Dendritic cell treated with granulocyte-macrophage colony-stimulating factor and Interleukin-4, amounts not matched to agents 40 ng/mL and 50 ng/mL, for 4 days (primary cell): ENCODE results near the gene ST6GALNAC5.

Experiments
- H3K27ac Mint-ChIP-seq: one replicate; pipeline ENCODE4 v1.8.0; 2022; ENCODE audit warnings: mild to moderate bottlenecking, mixed read lengths
- H3K27me3 Mint-ChIP-seq: one replicate; pipeline ENCODE4 v1.8.0; 2022; ENCODE audit warnings: mild to moderate bottlenecking, mixed read lengths
- H3K36me3 Mint-ChIP-seq: one replicate; pipeline ENCODE4 v1.8.0; 2022; ENCODE audit warnings: low read depth, mixed read lengths
- H3K4me1 Mint-ChIP-seq: one replicate; pipeline ENCODE4 v1.8.0; 2022; ENCODE audit warnings: low read depth, mixed read lengths
- H3K4me3 Mint-ChIP-seq: one replicate; pipeline ENCODE4 v1.8.0; 2022; ENCODE audit warnings: mild to moderate bottlenecking, moderate library complexity, mixed read lengths
- H3K9me3 Mint-ChIP-seq: one replicate; pipeline ENCODE4 v1.8.0; 2022; ENCODE audit warnings: mixed read lengths
- intact Hi-C: fragments of 100-400 bp; cut with micrococcal nuclease; formaldehyde crosslinking; loops from one replicate; pipeline ENCODE4 v1.15.0; 2022

ST6GALNAC5 gene

GRCh38 chr1:77044133-77044849 lies 177.0 kb downstream of the ST6GALNAC5 start:
- no peak overlapping the region for H3K4me3 Mint-ChIP-seq
- H3K9me3 Mint-ChIP-seq: no peaks in the 10 kb centered on the region
- peaks cover 27% of the 10 kb centered on the region for H3K4me1 Mint-ChIP-seq
- no peak overlapping the region for H3K27ac Mint-ChIP-seq
- H3K36me3 Mint-ChIP-seq: no peaks in the 10 kb centered on the region
- intact Hi-C loops: no loop called here
- no peaks in the 10 kb centered on the region for H3K27me3 Mint-ChIP-seq

DNA sequence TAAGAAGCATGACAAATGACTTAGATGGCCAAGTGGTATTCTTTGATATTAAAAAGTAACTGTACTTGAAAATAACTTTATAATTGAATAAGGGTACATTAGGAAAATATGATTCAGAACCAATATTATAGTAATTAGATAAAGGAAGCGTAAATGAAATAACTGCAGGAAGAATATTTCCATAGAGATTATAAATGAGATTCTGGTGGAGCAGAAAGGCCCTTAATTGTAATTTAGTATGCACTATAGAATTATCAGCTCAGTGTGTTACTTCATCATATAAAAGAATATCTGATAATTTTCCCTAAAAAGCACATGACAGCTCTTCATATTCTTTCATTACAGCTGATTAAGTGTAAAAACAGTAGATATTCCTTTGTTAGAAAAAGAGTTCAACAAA lies 180.3 kb downstream of the ST6GALNAC5 start:
- H3K9me3 Mint-ChIP-seq: no peaks in the 10 kb centered on the region
- intact Hi-C loops: no loop called here
- H3K4me1 Mint-ChIP-seq: peaks cover 21% of the 10 kb centered on the region
- no peaks in the 10 kb centered on the region for H3K27me3 Mint-ChIP-seq
- no peaks in the 10 kb centered on the region for H3K36me3 Mint-ChIP-seq
- H3K4me3 Mint-ChIP-seq: no peak overlapping the region
- no peak overlapping the region for H3K27ac Mint-ChIP-seq

- peaks cover 21% of the 10 kb centered on the region for H3K4me1 Mint-ChIP-seq
- no peaks in the 10 kb centered on the region for H3K9me3 Mint-ChIP-seq
- H3K36me3 Mint-ChIP-seq: no peaks in the 10 kb centered on the region
- no peaks in the 10 kb centered on the region for H3K27me3 Mint-ChIP-seq
- no peak overlapping the region for H3K4me3 Mint-ChIP-seq
- intact Hi-C loops: no loop called here
- H3K27ac Mint-ChIP-seq: no peak overlapping the region
These were observed 180.8 kb downstream of the ST6GALNAC5 start for GRCh38 chr1:77047978-77048614.

DNA sequence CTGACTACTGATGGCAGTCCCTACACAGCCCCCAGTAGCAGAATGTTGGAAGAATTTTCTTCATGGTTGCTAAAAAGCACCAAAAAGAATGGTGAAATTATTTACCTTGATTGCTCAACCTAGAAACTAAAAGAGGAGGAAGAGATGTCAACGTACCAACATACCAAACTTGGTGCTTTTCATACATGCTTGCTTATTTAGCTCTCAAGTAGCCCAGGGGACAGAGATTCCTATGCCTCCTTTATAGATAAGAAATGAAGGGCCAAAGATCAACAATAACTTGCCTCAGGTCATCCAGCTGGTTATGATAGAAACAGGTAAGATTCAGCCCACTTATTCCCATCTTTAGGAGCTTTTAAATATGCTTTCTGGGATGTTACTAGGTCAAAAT lies 181.3 kb downstream of the ST6GALNAC5 start:
- no peaks in the 10 kb centered on the region for H3K9me3 Mint-ChIP-seq
- H3K27ac Mint-ChIP-seq: no peak overlapping the region
- intact Hi-C loops: no loop called here
- H3K4me1 Mint-ChIP-seq: peaks cover 21% of the 10 kb centered on the region
- H3K27me3 Mint-ChIP-seq: no peaks in the 10 kb centered on the region
- H3K36me3 Mint-ChIP-seq: no peaks in the 10 kb centered on the region
- H3K4me3 Mint-ChIP-seq: no peak overlapping the region

- no peaks in the 10 kb centered on the region for H3K27me3 Mint-ChIP-seq
- no peak overlapping the region for H3K4me3 Mint-ChIP-seq
- H3K36me3 Mint-ChIP-seq: no peaks in the 10 kb centered on the region
- intact Hi-C loops: no loop called here
- H3K9me3 Mint-ChIP-seq: no peaks in the 10 kb centered on the region
- peaks cover 13% of the 10 kb centered on the region for H3K4me1 Mint-ChIP-seq
- H3K27ac Mint-ChIP-seq: no peak overlapping the region
These were observed 184.1 kb downstream of the ST6GALNAC5 start for GRCh38 chr1:77051425-77051824.

GRCh38 chr1:77056525-77056924 lies 189.2 kb downstream of the ST6GALNAC5 start:
- intact Hi-C loops: no loop called here
- no peak overlapping the region for H3K27ac Mint-ChIP-seq
- no peak overlapping the region for H3K4me3 Mint-ChIP-seq
- H3K4me1 Mint-ChIP-seq: peaks cover 6% of the 10 kb centered on the region
- H3K9me3 Mint-ChIP-seq: no peaks in the 10 kb centered on the region
- H3K36me3 Mint-ChIP-seq: no peaks in the 10 kb centered on the region
- peaks cover 2% of the 10 kb centered on the region for H3K27me3 Mint-ChIP-seq

DNA sequence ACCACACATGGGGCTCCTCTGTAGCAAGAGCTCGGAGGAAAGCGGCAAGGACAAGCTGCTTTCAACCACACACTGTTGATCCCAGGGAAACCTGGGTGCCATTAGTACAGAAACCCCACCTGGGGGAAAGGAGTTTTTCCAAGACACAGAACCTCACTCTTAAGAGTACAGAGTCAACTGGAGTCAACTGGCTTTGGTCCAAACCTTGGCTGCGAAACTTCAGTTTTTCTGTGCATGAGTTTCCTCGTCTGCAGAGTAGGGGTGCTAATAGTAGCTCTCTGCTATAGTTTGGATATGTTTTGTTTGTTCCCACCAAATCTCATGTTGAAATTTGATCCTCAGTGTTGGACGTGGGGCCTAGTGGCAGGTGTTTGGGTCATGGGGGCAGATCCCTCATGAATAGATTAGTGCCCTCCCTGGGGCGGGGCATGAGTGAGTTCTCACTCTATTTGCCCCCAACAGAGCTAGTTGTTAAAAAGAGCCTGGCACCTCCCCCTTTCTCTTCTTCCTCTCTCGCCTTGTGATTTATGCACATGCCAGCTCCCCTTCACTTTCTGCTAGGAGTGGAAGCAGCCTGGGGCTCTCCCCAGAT lies 190.8 kb downstream of the ST6GALNAC5 start:
- Mint-ChIP-seq H3K27ac (no peak overlapping the region), H3K4me3 (no peak overlapping the region), H3K27me3 (peaks cover 2% of the 10 kb centered on the region), H3K9me3 (no peaks in the 10 kb centered on the region), H3K4me1 (peaks cover 6% of the 10 kb centered on the region), H3K36me3 (no peaks in the 10 kb centered on the region)
- intact Hi-C loops: no loop called here

DNA sequence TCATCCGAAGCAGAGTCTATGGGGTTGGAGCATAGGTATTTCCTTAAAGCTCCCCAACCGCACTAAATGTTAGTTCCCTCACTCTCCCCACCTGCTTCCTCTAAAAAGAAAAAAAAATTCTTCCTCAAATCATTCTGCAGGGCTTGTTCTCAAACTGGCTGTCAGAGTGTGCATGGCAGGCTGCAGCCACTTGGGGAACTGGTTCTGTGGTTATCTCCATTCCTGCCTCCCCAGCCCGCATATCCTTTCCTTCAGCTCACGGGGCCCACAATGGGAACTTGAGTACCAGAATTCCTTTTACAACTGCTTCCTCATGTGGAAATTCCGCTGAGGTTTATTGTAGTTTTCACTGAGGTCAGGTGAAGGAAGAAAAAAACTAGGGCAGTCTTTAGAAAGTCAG lies 192.7 kb downstream of the ST6GALNAC5 start:
- no peaks in the 10 kb centered on the region for H3K36me3 Mint-ChIP-seq
- H3K27ac Mint-ChIP-seq: no peak overlapping the region
- intact Hi-C loops: no loop called here
- H3K9me3 Mint-ChIP-seq: no peaks in the 10 kb centered on the region
- H3K4me3 Mint-ChIP-seq: no peak overlapping the region
- peaks cover 5% of the 10 kb centered on the region for H3K27me3 Mint-ChIP-seq
- H3K4me1 Mint-ChIP-seq: peaks cover 6% of the 10 kb centered on the region

DNA sequence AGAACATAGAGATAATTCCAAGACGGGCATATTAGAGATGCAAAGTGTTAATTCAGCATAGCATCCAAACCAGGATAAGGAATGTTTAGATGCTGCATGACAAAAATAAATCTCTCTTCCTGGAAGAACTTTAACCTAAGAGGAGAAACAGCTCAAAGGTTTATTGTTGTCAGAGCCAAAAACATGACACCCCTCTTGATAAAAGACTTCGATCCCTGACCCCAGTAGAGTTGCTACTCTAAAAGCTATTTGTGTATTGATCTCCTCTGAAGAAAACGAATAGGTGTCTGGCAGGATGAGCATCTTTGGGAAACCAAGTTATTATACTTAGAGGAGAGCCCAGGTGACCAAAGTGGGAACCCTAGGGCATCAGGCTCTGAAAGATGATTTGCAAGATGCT lies 193.9 kb downstream of the ST6GALNAC5 start:
- Mint-ChIP-seq H3K9me3 (no peaks in the 10 kb centered on the region), H3K27ac (no peak overlapping the region), H3K4me1 (peaks cover 6% of the 10 kb centered on the region)

DNA sequence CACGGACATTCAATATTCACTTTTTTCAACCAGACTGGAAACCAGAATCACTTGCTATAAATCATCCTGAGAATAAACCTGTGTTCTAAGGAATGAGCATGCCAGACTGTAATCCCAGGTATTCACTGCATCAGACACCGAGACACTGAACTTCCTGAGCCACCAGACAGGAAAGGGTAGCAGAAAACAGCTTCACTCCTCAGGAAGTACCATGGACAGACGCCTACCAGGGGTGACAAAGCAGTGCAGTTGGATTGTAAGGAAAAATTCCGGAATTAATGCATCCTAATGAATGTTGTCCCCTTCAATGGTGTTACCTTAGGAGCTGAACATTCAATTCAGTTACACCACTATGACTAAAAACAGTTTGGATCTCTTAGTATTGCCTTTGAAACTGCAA lies 195.8 kb downstream of the ST6GALNAC5 start:
- Mint-ChIP-seq H3K27me3 (peaks cover 10% of the 10 kb centered on the region), H3K9me3 (no peaks in the 10 kb centered on the region), H3K4me3 (no peak overlapping the region), H3K36me3 (no peaks in the 10 kb centered on the region), H3K4me1 (peaks cover 6% of the 10 kb centered on the region), H3K27ac (no peak overlapping the region)
- intact Hi-C loops: no loop called here

More for the DNA sequence above, 193.9 kb downstream of the ST6GALNAC5 start:
- Mint-ChIP-seq H3K36me3 (no peaks in the 10 kb centered on the region), H3K4me3 (no peak overlapping the region), H3K27me3 (peaks cover 7% of the 10 kb centered on the region)
- intact Hi-C loops: no loop called here

DNA sequence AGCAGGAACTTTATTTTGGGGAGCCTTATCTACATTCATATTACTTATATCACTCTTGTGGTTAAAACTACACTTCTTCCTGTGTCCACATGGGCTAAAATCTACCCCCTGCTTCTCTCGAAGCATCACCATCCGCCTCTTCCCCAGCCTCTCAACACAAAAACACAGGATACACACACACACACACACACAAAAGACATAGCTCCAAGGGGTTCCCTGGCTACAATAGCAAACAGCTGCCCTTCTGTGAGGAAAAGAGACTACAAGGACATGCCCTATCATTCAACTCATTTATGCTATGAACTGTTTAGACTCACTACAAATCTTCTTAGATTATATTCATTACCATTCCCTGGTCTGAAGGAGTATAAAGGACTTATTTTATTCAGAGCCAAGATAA lies 197.0 kb downstream of the ST6GALNAC5 start:
- Mint-ChIP-seq H3K9me3 (no peaks in the 10 kb centered on the region), H3K36me3 (no peaks in the 10 kb centered on the region), H3K27me3 (peaks cover 12% of the 10 kb centered on the region), H3K4me3 (no peak overlapping the region), H3K27ac (no peak overlapping the region), H3K4me1 (peaks cover 6% of the 10 kb centered on the region)
- intact Hi-C loops: no loop called here

DNA sequence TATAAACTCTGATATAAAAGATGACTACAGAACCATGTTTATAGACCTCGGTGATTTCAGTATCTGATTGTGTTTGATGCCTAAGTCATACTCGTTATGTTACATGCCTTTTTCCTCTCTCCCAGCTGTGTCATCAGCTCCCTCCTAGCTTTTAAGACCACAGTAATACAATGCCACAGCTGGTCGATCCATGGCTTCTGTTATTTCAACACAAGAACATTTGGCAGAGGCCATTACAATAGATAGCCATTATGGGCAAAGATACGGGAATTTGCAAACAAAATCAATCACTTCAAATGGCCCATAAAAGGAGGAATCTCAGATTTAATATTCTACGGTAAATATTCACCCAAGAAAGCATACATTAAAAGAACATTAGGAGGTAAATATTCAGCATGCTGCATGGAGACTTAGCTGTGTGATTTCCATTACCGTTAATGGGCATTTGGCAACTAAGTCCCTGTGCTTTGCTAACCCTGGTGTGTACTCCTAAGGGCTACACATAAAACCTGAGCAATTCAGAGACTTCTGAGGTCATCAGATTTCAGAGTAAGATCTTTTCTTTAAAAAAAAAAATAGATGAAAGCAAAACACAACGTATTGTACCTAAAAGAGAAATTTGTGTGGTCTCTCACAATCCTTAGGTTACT lies 198.5 kb downstream of the ST6GALNAC5 start:
- Mint-ChIP-seq H3K27ac (no peak overlapping the region), H3K4me1 (no peaks in the 10 kb centered on the region)
- intact Hi-C loops: no loop called here

DNA sequence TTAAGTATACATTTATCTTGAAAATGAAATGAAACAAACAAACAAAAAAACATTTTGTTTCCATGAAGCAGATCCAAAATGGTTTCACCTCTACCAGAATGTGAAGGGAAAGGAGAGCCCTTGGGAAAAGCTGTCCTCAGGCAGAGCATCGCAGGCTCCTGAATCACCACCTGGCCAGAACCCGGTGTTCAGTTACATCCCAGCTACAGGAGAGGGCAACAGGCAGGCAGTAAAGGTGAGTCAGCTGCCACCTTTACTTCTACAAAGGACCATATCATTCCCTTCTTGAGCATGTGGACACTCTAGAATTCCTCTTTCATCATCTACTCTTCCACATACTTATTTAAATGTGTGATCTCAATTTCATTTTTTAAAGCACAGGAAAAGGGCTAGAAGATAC lies 200.7 kb downstream of the ST6GALNAC5 start:
- Mint-ChIP-seq H3K36me3 (no peaks in the 10 kb centered on the region), H3K4me1 (no peaks in the 10 kb centered on the region), H3K27ac (no peak overlapping the region), H3K9me3 (no peaks in the 10 kb centered on the region), H3K4me3 (no peak overlapping the region), H3K27me3 (peaks cover 15% of the 10 kb centered on the region)
- intact Hi-C loops: no loop called here

More for the DNA sequence above, 198.5 kb downstream of the ST6GALNAC5 start:
- no peak overlapping the region for H3K4me3 Mint-ChIP-seq
- H3K27me3 Mint-ChIP-seq: peaks cover 16% of the 10 kb centered on the region
- no peaks in the 10 kb centered on the region for H3K36me3 Mint-ChIP-seq
- H3K9me3 Mint-ChIP-seq: no peaks in the 10 kb centered on the region

- Mint-ChIP-seq H3K4me3 (no peak overlapping the region), H3K36me3 (no peaks in the 10 kb centered on the region), H3K9me3 (no peaks in the 10 kb centered on the region), H3K27ac (no peak overlapping the region), H3K4me1 (no peaks in the 10 kb centered on the region), H3K27me3 (peaks cover 2% of the 10 kb centered on the region)
- intact Hi-C loops: no loop called here
These were observed 209.5 kb downstream of the ST6GALNAC5 start for GRCh38 chr1:77076759-77077158.
